IMR-90 (cell line): ENCODE measurements around the gene AMBRA1.

Experiments
- BHLHE40 ChIP-seq: fragments of 150-350 bp; IDR thresholded peaks from 2 replicates; pipeline ENCODE4 v1.6.1; 2016; ENCODE audit warnings: mild to moderate bottlenecking, low read depth, low read length
- CEBPB ChIP-seq: IDR thresholded peaks from 2 replicates; pipeline ENCODE4 v1.6.1; 2012; ENCODE audit warnings: low read depth, low read length, improper control_type of control experiment
- CHD1 ChIP-seq: IDR thresholded peaks from 2 replicates; pipeline ENCODE4 v1.6.1; 2012; ENCODE audit warnings: low read depth, low read length, improper control_type of control experiment
- CTCF ChIP-seq: conservative IDR thresholded peaks from 2 replicates; pipeline ENCODE4 v1.5.1; 2012; ENCODE audit warnings: mild to moderate bottlenecking, low read depth, low read length, improper control_type of control experiment
- ELK1 ChIP-seq: fragments of 150-350 bp; IDR thresholded peaks from 2 replicates; pipeline ENCODE4 v1.6.1; 2016; ENCODE audit warnings: low read depth, mild to moderate bottlenecking, low read length, moderate library complexity, borderline replicate concordance
- MAZ ChIP-seq: IDR thresholded peaks from 2 replicates; pipeline ENCODE4 v1.6.1; 2012; ENCODE audit warnings: low read depth, mild to moderate bottlenecking, low read length, improper control_type of control experiment, moderate library complexity, borderline replicate concordance
- MXI1 ChIP-seq: IDR thresholded peaks from 2 replicates; pipeline ENCODE4 v1.6.1; 2012; ENCODE audit warnings: low read depth, mild to moderate bottlenecking, low read length, moderate library complexity, borderline replicate concordance
- POLR2A ChIP-seq: IDR thresholded peaks from 2 replicates; pipeline ENCODE4 v1.6.1; 2012; ENCODE audit warnings: mild to moderate bottlenecking, low read depth, low read length
- RFX5 ChIP-seq: IDR thresholded peaks from 2 replicates; pipeline ENCODE4 v1.8.0; 2012; ENCODE audit warnings: low read depth, mild to moderate bottlenecking, low read length, moderate library complexity

- TF ChIP-seq CTCF, result no peak
- no peak for TF ChIP-seq POLR2A
- no peak for TF ChIP-seq RFX5
- no peak for TF ChIP-seq ELK1
- TF ChIP-seq MAZ, result no peak
- no peak for TF ChIP-seq CHD1
- no peak for TF ChIP-seq BHLHE40
- no peak for TF ChIP-seq MXI1
- TF ChIP-seq CEBPB, result no peak
Observed at GRCh38 chr11:46643531-46643930, 49.7 kb upstream of the AMBRA1 start.
